LHCN-M2 (cell line): Measurements from ENCODE around the gene PPP1R14C. TPM values are rescaled to one million over a fixed set of nuclear protein-coding genes. Genes with fewer than 3 reads are reported as not detected.
"Not testable (repeated sequence)": the region's sequence is repeated elsewhere in the genome, so short reads cannot be mapped to it uniquely, and the experiment has no call there.

ENCODE experiments used
- DNase-seq: peaks from one replicate; pipeline ENCODE4 v3.0.0-alpha.2; 2012; ENCODE audit warnings: low read depth
- total RNA-seq: library from RNA; depleted of rRNA; stranded (reverse); fragments of >200 nt; gene quantifications from 2 replicates; pipeline ENCODE4 v1.2.3, GENCODE V29; 2014

Gene PPP1R14C
- total RNA-seq, 1 experiment from 2014 or later = not detected

DNA sequence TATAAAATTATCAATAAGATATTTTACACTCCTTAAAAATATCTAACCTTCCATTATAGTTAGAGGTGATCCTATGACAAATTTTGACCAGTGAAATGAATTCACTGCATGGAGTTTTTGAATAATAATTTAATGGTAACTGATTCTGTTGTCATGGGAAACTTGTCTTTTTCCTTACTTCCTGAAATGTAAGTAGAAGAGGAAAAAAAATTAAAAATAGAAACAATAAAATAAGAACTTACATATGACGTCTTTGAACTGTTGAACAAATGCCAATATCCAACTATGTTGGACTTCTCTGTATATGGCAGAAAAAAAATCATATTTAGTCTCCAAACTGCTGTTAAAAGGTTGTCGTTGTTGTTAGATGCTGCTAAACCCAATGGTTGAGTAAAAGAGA lies 26.3 kb downstream of the PPP1R14C start:
- DNase-seq = no peak

DNA sequence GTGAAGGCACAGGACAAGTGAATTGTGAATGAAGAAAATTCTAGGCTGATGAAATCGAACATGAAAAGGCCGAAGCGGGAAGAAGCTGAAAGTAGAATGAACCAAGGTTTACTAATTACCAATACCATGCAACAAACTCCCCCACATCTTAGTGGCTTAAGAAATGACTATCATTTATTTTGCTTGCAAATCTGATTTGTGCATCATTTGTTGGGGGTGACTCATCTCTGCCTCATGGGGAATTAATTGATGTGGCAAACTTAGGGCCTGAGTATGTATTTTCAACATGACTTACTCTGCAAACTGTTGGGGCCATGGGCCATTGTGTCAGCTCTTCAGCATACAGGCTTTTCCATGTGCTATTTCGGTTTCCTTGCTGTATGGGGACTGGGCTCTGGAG lies 26.8 kb downstream of the PPP1R14C start:
- peak; percentile 22 for DNase-seq

DNA sequence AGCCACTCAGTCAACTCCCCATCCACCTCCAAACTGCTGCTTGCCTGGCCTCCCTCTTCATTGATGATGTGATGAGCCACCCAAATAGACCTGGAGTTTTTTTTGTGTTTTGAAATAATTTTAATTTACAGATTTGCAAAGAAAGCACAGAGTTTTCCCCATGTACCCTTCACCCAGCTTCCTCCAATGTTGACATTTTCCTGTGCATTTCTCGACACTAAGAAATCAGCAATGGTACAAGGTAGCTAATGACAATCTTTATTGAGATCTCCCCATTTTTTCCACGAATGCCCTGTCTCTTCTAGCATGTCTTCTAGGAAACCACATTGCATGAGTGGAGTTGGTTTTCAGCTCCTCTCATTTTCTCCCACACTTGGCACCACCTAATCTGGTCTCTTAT lies 30.1 kb downstream of the PPP1R14C start:
- DNase-seq = no peak

DNA sequence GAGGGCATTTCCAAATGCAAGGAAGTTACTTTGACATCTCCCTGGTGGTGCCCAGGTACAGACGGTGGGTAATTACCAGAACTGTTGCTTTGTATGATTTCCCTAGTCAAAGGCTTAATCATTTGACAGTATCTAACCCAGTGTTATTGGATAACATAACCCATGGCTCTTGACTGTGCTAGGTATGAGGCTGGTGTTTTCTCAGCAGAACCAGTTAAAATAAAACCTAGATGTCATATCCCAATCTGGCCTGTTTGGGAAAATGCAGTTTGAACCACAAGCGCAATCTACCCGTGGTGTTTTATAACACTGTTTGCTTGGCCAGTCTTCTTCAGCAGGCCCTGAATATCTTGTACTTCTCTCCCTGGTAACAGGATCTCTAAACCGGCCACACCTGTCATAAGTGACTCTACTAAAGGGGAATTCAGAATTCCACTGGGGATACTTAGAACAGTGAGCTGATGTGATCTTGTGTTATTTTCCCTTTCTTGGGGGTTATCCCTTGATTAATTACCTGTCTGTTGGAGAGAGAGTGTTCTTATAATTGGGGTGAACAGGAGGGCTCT lies 32.8 kb downstream of the PPP1R14C start:
- no peak for DNase-seq

DNA sequence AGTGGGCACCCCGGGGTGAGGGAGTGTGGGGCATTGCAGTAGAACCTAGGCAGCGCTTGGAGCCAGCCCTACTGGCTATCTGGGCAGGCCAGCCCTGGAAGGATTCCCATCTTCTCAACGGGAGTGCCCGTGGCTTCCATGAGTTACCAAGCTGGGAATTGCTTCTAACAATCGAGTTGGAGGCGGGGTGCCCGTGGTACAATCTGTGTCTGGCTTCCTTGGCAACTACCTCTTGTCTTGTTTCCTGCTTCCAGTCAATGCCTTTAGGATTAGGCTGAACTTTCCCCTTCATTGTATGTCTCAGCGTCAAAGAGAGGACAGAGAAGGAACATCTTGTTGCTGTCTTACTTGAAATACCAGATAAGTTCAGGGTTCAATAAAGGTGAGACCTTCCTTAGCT lies 33.3 kb downstream of the PPP1R14C start:
- DNase-seq = no peak

DNA sequence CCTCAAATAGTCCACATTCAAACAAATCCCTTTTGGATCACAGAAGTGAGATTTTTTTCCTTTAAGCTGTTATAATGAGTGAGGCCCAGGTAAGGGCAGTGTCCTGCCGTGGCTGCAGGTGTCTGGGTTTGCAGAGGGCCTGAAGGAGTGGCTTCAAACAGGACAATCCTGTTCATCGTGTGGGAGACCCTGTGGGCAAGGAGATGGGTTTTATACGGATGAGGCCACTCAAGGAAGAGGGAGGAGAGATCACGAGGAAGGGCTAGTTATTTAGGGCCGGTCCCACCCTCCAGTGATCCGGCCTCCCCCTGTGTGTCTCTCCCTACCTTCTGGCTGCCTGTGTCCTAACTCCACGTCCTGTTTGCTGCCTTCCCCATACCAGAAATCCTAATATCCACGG lies 33.8 kb downstream of the PPP1R14C start:
- no peak for DNase-seq

DNA sequence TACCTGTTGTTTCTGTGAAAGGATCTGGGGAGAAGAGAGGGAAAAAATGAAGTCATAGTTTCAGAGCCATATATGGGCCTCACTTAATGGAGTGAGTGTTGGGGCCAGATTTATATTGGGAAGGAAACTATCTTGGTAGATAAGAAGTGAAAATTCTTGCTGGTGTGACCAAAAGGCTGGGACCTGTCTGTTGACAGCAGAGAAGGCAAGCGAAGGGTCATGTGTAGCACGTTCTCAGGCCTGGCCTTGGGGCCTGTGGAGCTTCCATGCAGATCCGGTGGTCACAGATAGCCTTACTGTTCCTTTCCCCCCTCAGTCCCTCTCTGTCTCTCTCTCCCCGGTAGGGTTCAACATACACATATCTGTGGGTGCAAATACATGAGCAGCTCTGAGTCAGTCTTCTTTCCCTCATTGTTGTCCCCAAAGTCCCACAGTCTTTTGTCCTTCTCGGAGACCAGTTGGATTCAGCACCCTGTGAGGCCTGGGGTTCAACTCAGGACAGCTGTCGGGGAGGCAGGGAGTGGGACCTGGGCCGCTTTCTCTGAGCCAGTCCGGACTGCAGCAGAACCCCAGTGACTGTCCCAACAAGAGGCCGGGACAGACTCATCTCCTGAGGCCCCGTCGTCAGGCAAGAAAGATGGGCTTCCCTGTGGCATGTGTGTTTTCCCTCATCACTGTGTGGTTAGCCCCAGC lies 34.6 kb downstream of the PPP1R14C start:
- DNase-seq = no peak

DNA sequence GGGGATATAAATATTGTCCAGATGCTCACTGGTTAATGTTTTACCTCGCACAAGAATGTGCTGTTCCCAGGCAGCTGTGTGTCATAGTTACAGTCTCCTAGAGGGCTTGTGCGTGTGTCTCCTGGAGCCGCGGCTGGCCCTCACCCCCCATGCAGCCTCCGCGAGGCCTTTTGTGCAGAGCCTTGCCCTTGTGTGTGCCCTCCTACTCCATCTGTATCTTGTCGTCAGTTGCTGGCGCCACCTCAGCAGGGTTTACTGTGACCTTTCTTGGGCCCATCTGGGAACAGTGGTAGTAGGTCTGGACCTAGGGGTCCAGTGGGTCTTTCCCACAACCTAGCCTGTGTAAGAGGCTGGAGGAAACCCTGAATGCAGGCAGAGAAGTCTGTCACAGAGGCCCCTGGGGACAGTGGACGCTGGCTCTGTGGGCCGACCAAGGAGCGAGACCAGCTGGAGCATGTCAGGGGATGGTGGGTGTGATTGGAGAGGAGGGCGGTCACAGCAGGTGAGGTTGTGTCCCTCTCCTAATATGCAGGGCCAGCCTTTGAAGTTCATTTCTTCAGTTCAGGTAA lies 35.2 kb downstream of the PPP1R14C start:
- no peak for DNase-seq

DNA sequence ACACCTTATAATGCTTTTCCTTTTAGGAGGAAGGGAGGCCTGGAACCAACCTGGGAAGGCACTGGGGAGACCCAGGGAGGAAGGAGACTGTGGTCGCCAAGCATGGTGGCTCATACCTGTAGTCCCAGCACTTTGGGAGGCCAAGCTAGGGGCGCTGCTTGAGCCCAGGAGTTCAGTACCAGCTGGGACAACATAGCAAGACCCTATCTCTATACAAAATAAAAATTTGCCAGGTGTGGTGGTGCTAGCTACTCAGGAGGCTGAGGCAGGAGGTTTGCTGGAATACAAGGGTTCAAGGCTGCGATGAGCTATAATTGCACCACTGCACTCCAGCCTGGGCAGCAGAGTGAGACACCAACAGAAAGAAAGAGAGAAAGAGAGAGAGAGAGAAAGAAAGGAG lies 36.2 kb downstream of the PPP1R14C start:
- DNase-seq = no peak

DNA sequence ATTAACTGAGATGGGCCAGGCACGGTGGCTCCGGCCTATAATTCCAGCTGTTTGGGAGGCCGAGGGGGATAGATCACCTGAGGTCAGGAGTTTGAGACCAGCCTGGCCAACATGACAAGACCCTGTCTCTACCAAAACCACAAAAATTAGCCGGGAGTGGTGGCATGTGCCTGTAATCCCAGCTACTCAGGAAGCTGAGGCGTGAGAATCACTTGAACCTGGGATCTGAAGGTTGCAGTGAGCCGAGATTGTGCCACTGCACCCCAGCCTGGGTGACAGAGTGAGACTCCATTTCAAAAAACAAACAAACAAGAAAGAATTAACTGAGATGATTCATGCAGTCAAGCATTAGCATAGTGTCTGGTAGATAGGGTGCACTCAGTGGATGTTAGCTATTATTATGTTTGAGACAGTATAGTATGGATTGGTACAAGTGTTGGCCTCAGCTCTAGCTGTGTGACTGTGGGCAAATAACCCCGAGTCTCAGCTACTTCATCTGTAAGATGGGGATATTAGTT lies 37.1 kb downstream of the PPP1R14C start:
- DNase-seq = not testable (repeated sequence)

DNA sequence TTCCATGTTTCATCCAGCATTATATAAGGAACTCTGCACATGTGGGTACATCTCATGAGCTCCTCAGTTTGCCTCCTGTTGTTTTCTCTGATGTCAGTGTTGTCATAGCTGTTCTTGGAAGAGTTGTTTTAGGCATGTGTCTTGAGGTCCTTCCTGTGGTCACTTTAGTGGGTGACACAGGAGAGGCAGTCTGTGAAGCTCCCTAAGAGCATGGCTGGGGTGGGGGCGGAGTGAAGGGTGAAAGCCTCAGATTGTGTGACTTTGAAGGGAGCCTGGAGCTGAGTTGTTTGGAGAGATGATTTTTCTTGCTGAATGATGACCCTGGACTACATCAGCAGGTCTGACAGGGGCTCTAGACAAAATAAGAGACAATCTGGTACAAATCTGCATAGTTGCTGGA lies 37.7 kb downstream of the PPP1R14C start:
- no peak for DNase-seq

DNA sequence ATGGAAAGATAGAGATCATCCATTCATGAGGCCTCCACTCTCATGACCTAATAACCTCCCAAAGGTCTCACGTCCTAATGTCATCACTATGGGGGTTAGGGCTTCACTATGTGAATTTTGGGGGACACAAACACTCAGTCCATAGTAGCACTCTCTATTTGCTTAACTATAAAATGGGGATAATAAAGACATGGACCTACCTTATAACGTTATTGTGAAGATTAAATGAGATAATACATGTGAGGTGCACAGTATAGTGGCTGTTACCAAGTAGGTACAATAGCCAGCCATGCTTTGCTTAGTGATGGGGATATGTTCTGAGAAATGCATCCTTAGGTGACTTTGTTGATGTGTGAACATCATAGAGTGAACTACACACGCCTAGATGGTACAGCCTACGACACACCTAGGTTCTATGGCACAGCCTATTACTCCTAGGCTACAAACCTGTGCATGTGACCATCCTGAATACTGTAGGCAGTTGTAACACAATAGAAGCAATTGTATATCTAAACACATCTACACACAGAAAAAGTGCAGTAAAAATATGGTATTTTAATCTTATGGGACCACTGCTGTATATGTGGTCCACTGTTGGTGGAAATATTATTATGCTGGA lies 39.7 kb downstream of the PPP1R14C start:
- no peak for DNase-seq

DNA sequence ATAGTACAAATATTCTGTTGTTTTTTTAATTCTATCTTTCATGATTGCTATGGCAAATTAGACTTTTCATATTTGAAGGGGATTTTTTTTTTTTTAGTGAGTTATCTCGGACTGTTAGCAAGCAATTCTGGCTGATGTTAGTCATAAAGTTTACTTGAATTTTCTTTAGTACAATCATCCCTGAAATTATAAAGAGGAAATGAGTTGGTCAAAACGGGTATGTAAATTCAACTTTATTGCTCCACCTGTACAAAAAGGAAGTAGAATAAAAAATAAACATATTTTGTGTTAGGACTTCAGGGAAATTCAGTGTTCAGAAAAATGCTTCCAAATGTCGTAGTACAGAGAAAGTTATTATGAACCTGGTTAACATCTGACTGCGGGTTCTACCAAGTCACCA lies 40.3 kb downstream of the PPP1R14C start:
- DNase-seq = no peak

DNA sequence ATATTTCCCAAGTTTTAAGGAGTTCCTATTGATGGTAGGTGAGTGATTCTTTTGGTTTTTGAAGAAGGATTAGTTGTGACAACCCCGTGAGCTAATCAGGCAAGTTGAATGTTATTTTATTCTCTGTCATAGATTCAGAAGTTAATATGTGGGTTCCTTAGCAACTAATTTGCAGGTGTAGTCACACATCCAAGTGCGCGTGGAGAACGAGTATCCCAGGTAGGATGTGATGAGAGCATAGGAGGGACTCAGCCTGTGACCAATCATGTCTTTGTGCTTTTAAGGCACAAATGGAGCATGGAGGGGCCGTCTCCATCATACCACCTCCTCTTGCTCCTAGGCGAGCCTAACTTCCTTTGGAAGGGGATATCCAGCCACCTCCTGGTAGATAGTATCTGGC lies 41.1 kb downstream of the PPP1R14C start:
- no peak for DNase-seq

DNA sequence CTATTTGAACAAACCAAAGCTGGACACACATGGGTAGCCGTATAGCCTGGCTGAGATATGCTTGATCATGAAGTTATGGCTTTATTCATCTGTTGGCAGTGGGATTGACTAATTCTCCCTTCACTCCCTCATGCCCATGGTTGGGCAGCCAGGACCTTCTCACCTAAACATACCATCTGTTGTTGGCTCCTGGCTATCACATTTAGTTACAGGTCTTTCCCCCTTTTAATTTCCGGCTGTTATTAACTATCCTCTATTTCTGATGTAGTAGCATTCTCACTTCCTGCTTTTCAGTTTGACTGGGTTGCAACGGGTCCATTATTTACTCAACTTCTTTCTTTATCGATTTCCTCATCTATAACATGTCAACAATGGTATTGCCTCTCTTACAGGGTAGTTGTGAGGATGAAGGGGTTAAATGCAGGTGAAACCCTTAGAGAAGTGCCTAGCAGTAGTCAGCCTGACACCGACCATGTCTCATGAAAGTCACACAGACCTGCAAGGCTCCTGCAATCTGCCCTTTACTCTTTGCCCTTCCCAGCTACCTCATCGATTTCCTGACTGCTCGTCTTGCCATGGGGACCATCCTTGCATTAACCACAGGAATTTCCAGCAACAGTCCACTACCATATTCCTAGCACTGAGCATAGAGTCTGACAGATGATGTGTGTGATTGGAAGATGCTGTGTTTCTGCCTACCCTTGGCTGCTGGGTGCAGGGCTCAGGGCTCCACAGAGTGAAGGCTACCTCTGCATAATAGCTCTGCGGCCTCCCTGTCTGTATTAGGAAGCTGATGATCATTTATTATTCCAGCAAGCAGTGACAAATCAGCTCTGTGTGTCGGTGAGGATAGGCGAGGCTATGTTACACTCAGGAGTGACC lies 42.2 kb downstream of the PPP1R14C start:
- DNase-seq = no peak

DNA sequence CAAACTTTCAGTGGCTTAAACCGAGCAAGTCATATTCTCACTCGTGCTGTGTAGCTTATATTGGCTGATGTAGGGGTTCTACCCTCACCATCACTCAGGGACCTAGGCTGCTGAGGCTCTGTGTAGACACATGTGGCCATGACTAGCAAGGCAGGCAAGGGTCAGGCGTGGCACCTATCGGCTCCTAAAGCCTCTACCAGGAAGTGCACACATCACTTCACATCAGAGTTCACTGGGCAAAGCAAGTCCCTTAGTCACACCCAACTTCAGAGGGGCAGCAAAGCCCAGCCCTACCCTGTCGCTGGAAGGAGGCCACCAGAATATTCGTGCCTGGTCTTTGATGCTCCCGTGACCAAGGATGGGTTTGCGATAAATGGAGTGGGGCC lies 42.9 kb downstream of the PPP1R14C start:
- DNase-seq = no peak

DNA sequence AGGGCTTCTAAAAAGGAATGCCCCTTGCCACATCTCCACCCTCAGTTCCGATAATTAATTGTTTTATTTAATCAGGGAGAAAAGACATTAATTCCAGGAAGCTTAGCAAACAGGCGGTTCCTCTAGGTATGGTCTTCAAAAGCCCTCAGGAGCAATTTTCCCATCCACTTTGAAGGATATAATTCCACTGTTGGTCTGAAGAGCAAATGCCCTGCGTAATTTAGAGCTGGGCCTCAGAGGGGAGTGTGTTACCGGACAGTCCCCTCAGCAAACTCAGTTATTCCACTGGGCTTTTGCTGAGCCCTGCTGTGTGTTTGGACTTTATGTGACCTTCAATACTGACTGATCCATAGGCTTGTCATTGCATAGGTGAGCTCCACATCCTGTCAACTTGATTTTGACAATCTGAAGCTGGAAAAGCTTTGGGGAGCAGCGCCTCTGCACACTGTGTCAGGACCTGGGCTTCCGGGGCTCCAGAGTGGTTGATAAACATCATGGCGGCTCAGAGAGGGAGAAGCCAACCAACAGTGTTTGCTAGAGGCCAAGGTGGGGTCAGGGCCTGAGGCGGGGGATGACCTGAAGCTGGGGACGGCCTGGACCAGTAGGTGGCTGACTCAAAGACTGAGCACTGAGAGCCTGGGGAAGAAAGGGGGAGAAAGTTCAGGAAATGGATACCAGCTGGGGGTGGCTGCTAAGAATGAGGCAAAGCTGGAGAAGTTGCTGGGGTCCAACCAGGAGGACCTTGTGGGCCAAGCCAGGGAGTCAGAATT lies 43.5 kb downstream of the PPP1R14C start:
- no peak for DNase-seq

DNA sequence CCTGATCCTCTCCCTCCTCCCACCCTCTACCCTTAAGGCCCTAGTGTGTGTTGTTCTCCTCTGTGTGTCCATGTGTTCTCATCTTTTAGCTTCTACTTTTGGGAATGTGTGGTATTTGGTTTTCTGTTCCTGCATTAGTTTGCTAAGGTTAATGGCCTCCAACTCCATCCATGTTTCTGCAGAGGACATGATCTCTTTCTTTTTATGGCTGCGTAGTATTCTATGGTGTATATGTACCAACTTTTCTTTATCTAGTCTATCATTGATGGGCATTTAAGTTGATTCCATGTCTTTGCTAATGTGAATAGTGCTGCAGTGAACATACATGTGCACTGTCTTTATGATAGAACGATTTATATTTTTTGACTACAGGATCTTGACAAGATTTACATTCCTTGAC lies 44.6 kb downstream of the PPP1R14C start:
- not testable (repeated sequence) for DNase-seq

DNA sequence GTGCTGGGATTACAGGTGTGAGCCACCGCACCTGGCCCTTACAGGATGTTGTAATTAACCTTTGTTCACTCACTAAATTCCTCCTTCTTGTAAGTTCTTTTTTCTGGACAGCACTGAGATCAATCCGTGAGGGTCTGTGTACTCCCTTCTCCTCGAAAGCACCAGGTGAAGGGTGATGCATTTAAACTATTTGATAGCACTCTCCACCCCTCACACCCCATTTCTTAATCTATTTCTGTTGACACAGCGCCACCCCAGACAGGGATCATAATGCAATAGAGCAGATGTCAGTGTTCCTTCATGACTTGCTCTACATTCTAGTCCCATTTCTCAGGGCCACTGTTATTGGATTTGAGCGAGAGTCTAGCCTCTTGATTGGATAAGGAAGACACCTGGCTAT lies 46.3 kb downstream of the PPP1R14C start:
- no peak for DNase-seq

DNA sequence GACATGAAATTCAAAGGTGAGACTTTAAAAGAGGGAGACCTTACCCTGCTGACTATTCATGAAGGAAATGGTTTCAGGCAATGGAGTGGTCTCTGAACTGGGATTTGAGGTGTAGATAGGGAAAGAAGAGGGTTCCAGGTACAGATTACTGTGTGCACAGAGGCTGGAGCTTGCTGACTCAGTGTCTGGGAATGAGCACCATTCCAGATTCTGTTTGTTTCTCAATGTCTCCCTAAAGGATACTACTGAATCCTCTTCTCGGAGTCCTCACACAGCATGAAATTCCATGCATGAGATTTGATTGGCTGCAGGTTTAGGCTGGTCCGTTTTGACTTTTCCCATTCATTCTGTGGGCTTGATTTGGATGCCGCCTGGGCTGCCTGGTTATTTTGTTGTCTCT lies 49.0 kb downstream of the PPP1R14C start:
- no peak for DNase-seq

DNA sequence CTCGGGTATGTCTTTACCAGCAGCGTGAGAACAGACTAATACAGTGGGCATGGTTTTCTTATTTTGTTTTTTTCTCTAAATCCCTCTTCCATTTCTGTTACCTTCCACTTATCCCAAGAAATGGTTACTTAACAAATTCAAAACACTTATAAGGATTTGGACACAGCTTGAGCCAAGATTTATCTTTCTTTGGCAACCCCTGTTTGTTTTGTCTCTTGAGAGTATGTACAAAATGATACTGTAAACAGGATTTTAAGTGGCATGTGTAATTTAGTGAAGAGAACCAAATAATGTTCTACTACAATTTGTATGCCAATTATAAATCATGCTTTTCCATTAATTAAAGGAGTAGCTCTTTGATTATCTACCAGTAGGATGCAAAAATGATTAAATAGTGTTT lies 51.4 kb downstream of the PPP1R14C start:
- no peak for DNase-seq
